ENCODE data around the gene NEURL3.

Gene NEURL3

DNA sequence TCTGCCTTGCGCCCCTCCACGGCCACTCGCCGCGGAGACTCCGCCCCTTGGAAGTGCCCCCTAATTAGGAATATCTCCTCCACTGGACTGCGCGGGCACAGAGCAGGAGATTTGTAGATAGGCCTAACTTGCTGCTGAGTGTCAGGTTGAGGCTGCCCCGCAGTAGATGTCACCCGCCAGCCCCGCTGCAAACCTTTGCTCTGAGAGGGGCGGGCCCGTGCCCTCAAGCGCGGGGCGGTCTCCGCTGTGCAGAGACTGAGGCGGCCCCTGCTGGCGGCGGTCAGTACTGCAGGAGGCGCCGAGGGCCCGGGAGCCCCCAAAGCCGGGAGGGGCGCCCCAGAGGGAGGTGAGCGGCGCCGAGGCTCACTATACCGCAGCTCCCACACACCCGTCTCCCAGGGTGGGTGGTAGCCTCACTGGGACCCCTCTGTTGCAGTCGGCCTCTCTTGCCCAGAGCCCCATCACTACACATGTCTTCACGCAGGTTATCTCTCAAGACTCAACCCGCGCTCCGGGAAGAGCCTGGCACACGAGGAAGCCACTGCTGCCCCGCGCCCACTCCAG is 2.9 kb upstream of the NEURL3 start:
- TF ChIP-seq, protein P1, sequence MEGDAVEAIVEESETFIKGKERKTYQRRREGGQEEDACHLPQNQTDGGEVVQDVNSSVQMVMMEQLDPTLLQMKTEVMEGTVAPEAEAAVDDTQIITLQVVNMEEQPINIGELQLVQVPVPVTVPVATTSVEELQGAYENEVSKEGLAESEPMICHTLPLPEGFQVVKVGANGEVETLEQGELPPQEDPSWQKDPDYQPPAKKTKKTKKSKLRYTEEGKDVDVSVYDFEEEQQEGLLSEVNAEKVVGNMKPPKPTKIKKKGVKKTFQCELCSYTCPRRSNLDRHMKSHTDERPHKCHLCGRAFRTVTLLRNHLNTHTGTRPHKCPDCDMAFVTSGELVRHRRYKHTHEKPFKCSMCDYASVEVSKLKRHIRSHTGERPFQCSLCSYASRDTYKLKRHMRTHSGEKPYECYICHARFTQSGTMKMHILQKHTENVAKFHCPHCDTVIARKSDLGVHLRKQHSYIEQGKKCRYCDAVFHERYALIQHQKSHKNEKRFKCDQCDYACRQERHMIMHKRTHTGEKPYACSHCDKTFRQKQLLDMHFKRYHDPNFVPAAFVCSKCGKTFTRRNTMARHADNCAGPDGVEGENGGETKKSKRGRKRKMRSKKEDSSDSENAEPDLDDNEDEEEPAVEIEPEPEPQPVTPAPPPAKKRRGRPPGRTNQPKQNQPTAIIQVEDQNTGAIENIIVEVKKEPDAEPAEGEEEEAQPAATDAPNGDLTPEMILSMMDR (IDR thresholded peaks at IDR 0.05; ENCODE audit: control extremely low read depth, extremely low read depth, low read depth, missing control alignments), result peak; percentile 97
- ChIA-PET CTCF (interaction anchor here (0.6 to 18.4 kb wide), 25 partner anchors 14 to 515 kb away, joined by 3 to 349 read pairs (median 7); partner anchors contain the start of genes ADRA2B, ARID5A and ASTL), POLR2A (interaction anchor here (0.6 kb wide), 1 partner anchor 370 kb away, joined by 5 read pairs; the partner anchor contains the start of gene ASTL)
- peak; percentile 91 for DNase-seq (ENCODE audit: extremely low spot score)

DNA sequence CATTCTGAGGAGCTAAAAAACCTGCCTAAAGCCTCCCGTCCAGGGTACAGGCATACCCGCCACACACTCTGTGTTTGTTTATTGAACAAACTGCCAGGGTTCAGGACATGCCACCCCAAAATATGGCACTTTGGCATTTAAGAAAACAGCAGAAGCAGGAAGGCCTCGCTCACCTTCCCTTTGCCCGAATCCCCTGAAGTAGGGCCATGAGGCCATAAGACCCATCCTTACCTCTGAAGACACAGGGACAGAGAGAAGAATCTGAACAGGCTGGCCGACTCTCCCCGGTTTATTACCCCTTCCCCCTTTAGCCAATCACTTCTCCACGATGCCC is 1.7 kb upstream of the NEURL3 start:
- POLR2A ChIA-PET, result no interaction called here
- CTCF ChIA-PET, result interaction anchor here (0.8 to 18.4 kb wide), 11 partner anchors 12 to 514 kb away, joined by 3 to 349 read pairs (median 5); partner anchors contain the start of gene ARID5A

DNA sequence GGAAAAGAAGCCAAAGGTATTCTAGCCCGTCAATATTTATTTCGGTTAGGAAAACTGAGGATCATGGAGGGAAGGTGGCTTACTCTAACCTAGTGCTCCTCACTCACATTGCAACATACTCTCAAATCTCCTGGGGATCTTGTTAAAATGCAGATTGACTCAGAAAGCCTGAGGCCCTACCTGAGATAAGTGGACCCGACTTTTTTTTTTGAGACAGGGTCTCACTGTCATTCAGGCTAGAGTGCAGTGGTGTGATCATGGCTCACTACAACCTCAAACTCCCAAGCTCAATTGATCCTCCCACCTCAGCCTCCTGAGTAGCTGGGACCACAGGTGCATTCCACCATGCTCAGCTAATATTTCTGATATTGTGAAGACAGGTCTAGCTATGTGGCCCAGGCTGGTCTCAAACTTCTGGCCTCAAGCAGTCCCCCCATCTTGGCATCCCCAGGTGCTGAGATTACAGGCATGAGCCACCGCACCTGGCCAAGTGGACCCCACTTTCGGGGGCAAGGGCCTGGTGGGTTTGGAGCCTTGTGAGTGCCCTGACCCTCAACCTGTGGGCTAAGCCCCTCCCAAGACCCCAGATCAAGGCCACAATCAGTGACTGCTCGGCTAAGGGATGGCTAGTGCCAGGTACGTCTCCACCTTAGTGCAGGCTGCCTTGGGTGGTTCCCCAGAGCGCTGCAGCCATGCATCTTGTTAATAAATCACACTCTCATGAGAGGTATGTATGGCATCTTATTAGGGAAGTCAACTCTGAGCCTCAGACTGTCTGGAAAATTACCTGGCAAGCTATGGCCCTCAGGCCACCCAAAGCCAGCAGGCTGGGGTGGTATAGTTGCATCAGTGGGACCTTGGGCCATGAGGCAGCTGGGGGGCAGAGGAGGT is 1.1 kb upstream of the NEURL3 start:
- TF ChIP-seq, protein P1 (IDR thresholded peaks at IDR 0.05; ENCODE audit: control extremely low read depth, extremely low read depth, low read depth, missing control alignments), result no peak
- POLR2A ChIA-PET, result no interaction called here
- CTCF ChIA-PET, result interaction anchor here (0.8 to 18.4 kb wide), 13 partner anchors 12 to 514 kb away, joined by 3 to 349 read pairs (median 4); partner anchors contain the start of gene ARID5A
- DNase-seq (ENCODE audit: extremely low spot score), result no peak

More for the DNA sequence above, 1.7 kb upstream of the NEURL3 start:
- TF ChIP-seq, protein P1 (IDR thresholded peaks at IDR 0.05; ENCODE audit: control extremely low read depth, extremely low read depth, low read depth, missing control alignments), result no peak
- no peak for DNase-seq (ENCODE audit: extremely low spot score)

DNA sequence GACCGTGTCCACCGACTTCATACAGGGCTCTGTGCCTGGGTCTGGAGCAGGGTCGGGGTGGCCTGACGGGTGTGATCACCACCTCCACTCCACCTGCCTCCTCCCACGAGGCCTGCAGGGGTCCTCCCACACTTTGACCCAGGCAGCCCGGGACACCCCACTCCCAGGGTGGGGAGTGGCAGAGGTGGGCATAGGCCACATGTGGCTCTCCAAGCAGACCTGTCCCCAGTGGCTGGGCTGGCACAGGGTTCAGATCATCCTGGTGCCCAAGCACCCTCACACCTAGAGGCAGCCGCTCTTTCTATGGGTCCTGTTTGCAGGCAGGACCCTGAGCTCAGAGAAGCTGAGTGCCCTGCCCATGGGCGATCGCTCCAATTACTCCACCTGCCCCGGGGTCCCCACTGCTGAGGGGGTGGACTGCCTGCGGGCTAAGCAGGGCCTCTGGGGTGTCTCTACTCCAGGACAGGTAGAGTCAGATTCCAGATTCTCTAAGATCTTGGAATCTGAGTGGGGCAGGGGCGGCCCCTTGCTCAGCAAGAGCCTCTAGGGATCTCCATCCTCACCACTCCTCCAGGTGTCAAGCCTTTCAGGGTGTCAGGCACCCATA is 1.4 kb downstream of the NEURL3 start:
- ChIA-PET POLR2A (no interaction called here), CTCF (interaction anchor here (8.7 to 18.4 kb wide), 3 partner anchors 9 to 96 kb away, joined by 103 to 349 read pairs (median 269); partner anchors contain the start of gene ARID5A)
- TF ChIP-seq, protein P1 (IDR thresholded peaks at IDR 0.05; ENCODE audit: control extremely low read depth, extremely low read depth, low read depth, missing control alignments), result no peak
- DNase-seq (ENCODE audit: extremely low spot score), result no peak

DNA sequence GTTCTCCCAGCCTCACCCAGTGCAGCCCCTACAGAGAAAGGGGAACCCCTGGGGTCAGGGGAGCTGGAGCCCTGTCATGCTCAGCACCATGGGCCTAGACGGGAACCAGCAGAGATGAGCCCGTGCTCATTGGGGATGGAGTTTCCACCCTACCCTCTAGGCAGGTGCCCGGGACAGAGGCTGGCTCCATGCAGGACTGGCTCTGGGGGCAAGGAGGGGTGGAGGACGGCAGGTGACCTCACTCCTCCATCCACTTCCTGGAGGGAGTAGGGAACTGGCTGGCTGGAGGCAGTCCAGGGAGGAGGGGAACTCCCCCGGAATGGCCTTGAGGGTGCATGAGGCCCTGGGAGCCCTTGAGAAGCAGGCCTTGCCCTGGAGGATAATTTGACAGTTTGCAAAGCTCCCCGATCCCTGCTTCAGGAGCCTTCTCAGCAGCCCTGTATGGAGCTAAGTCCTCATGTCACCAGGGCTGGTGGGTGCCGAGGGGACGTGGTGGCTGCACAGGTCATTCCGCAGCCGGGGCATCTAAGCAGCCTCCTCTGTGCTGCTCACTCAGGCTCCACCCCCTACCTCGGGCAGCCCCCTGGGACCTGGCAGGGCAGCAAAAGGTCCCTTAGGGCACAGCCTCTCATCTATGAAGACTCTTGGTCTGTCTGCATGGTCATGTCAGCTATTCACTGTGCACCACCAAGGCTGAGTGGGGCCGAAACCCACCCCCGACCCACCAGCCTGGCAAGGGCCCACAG is 2.1 kb downstream of the NEURL3 start:
- TF ChIP-seq, protein P1 (IDR thresholded peaks at IDR 0.05; ENCODE audit: control extremely low read depth, extremely low read depth, low read depth, missing control alignments), result no peak
- ChIA-PET CTCF (interaction anchor here (8.7 to 12.1 kb wide), 2 partner anchors 9 to 96 kb away, joined by 103 to 269 read pairs; no protein-coding TSS in a partner anchor), POLR2A (no interaction called here)
- no peak for DNase-seq (ENCODE audit: extremely low spot score)

Measured in GM10248 (cell line).